Smooth muscle cell (in vitro differentiated cells): ENCODE results near the gene CFAP74. TPM values are rescaled to one million over a fixed set of nuclear protein-coding genes. Genes with fewer than 3 reads are reported as not detected.

ENCODE experiments used
- DNase-seq: peaks from one replicate; lab custom pipeline; 2025; ENCODE audit not compliant: unreplicated experiment; lab: John Stamatoyannopoulos, UW
- H2AFZ ChIP-seq: fragments of 200-600 bp; sonication (generic); 2 replicates; pipeline ENCODE4 v1.6.0; 2016; ENCODE audit warnings: antibody characterized with exemption, low read depth, mild to moderate bottlenecking
- H3F3A ChIP-seq: fragments of 200-600 bp; sonication (generic); 2 replicates; pipeline ENCODE4 v1.6.0; 2017; ENCODE audit warnings: antibody characterized with exemption, low read depth
- H3K27ac ChIP-seq: fragments of 200-600 bp; sonication (generic); 2 replicates; pipeline ENCODE4 v1.5.1; 2016; ENCODE audit warnings: low read depth, mild to moderate bottlenecking
- H3K27me3 ChIP-seq: fragments of 200-600 bp; sonication (generic); 2 replicates; pipeline ENCODE4 v1.6.1; 2016; ENCODE audit warnings: low read depth, mild to moderate bottlenecking
- H3K36me3 ChIP-seq: fragments of 200-600 bp; sonication (generic); 2 replicates; pipeline ENCODE4 v1.5.1; 2016; ENCODE audit warnings: low read depth
- H3K4me1 ChIP-seq: fragments of 200-600 bp; sonication (generic); 2 replicates; pipeline ENCODE4 v1.5.1; 2016; ENCODE audit warnings: low read depth
- H3K4me2 ChIP-seq: fragments of 200-600 bp; sonication (generic); 2 replicates; pipeline ENCODE4 v1.6.0; 2016; ENCODE audit warnings: mild to moderate bottlenecking
- H3K4me3 ChIP-seq: fragments of 200-600 bp; sonication (generic); 2 replicates; pipeline ENCODE4 v1.5.1; 2016; ENCODE audit warnings: mild to moderate bottlenecking
- H3K79me2 ChIP-seq: fragments of 200-600 bp; sonication (generic); 2 replicates; pipeline ENCODE4 v1.6.0; 2016; ENCODE audit warnings: low read depth, mild to moderate bottlenecking
- H3K9ac ChIP-seq: fragments of 200-600 bp; sonication (generic); 2 replicates; pipeline ENCODE4 v1.6.0; 2016; ENCODE audit warnings: low read depth
- H3K9me3 ChIP-seq: fragments of 200-600 bp; sonication (generic); replicated peaks from 2 replicates; pipeline ENCODE4 v1.5.1; 2016; ENCODE audit warnings: low read depth
- H4K20me1 ChIP-seq: fragments of 200-600 bp; sonication (generic); 2 replicates; pipeline ENCODE4 v1.6.0; 2016; ENCODE audit warnings: low read depth
- WGBS: methylation state at CpG from one replicate; pipeline ENCODE4 v1.1.7; 2016; ENCODE audit warnings: low lambda C conversion rate; 5-methylcytosine and 5-hydroxymethylcytosine counted together
- polyA plus RNA-seq: library from polyadenylated mRNA; unstranded; fragments of >200 nt; fragmentation: Nextera tagmentation; extraction: Ambion mirVana; gene quantifications from 2 replicates; pipeline ENCODE4 v1.2.1, GENCODE V29; 2016
- total RNA-seq: library from RNA; depleted of rRNA; stranded (reverse); fragments of >200 nt; gene quantifications from 2 replicates; pipeline ENCODE4 v1.2.3, GENCODE V29; 2014
- TF ChIP-seq, protein P1 (sequence below): fragments of 200-600 bp; sonication (generic); IDR thresholded peaks from 2 replicates; pipeline ENCODE4 v1.5.1; 2017; ENCODE audit warnings: borderline replicate concordance, mild to moderate bottlenecking, antibody characterized with exemption; ENCODE audit not compliant: insufficient read depth, poor library complexity, severe bottlenecking

CFAP74 gene
- total and polyA plus RNA-seq, 2 experiments from 2014 or later: not detected

DNA sequence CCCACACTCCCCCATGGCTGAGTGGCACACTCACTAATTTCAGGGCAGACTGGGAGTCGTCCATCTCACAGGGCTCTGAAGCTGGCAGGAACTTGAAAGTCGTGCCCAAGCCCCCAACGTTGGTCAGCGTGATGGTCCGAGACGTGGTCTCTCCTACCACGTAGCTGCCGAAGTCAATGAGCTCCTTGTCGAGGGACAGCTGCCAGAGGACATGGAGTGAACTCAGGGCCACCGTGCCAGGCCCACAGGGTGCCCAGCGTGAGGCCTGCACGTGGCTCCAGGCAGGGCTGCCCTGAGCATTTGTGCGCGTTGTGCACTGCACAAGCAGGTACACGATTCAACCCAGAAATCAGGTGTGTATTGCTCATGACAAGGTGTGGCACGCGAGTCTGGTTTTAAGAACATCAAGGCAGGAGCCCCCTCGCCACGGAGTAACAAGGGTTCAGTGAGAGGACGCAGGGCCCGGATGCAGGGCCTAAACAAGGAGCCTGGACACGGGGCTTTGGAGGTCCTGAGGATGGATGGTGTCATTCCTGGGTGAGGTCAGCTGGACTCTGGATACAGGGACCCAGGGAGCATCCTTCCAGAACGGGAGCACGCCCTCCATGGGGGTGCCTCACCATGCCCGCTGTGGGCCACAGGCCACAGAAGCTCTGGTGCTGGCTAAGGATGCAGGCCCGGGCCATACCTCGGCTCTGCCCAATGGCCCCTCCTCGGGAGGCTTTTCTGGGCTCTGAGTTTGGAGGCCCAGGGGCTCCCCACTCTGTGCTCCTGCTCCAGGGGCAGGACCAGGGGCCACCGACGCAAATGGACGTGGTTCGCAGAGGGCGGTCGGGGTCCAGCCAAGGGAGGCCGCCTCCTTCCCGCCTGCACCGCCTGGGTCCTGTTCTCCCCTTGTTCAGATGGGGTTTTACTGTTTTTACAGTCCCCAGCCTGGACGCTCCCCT is 46.7 kb downstream of the CFAP74 start:
- TF ChIP-seq, protein P1, sequence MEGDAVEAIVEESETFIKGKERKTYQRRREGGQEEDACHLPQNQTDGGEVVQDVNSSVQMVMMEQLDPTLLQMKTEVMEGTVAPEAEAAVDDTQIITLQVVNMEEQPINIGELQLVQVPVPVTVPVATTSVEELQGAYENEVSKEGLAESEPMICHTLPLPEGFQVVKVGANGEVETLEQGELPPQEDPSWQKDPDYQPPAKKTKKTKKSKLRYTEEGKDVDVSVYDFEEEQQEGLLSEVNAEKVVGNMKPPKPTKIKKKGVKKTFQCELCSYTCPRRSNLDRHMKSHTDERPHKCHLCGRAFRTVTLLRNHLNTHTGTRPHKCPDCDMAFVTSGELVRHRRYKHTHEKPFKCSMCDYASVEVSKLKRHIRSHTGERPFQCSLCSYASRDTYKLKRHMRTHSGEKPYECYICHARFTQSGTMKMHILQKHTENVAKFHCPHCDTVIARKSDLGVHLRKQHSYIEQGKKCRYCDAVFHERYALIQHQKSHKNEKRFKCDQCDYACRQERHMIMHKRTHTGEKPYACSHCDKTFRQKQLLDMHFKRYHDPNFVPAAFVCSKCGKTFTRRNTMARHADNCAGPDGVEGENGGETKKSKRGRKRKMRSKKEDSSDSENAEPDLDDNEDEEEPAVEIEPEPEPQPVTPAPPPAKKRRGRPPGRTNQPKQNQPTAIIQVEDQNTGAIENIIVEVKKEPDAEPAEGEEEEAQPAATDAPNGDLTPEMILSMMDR: no peak

DNA sequence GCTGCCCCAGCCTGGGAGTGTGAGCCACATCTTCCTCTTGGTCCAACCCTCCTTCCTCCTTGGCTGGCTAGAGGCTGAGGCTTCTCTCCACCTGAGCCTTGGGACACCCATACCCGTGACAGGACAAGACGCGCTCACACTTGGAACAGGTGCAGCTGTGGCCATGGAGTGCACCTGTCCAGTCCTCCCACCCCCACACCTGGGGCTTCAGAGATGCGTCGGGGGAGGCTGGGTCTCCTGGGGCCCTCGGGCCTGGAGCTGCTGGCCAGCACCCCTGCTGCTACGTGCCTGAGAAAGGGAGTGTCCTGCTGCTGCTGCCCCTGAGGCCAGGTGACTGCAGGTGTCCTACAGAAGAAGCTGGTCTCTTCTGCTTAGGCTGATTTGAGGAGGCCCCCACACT is 47.5 kb downstream of the CFAP74 start:
- Histone ChIP-seq H3K36me3 (no peaks in the 10 kb centered on the region), H4K20me1 (no peaks in the 10 kb centered on the region), H3K79me2 (no peaks in the 10 kb centered on the region), H3K9ac (no peak overlapping the region), H3K4me3 (no peak overlapping the region), H3K4me2 (no peak overlapping the region), H3K27ac (no peak overlapping the region), H3K4me1 (no peaks in the 10 kb centered on the region), H3K9me3 (no peaks in the 10 kb centered on the region), H3F3A (no peaks in the 10 kb centered on the region), H3K27me3 (no peaks in the 10 kb centered on the region), H2AFZ (no peak overlapping the region)
- 95% methylated on average over 7 of the region's 7 CpGs for WGBS
- no peak for DNase-seq
- TF ChIP-seq, protein P1: no peak

More for the DNA sequence above, 46.7 kb downstream of the CFAP74 start:
- no peaks in the 10 kb centered on the region for H4K20me1 ChIP-seq
- WGBS: 95% methylated on average over 38 of the region's 38 CpGs
- H3F3A ChIP-seq: no peaks in the 10 kb centered on the region
- H3K9ac ChIP-seq: no peak overlapping the region
- no peaks in the 10 kb centered on the region for H3K36me3 ChIP-seq
- DNase-seq: no peak
- H3K4me3 ChIP-seq: no peak overlapping the region
- no peaks in the 10 kb centered on the region for H3K9me3 ChIP-seq
- H3K4me2 ChIP-seq: no peak overlapping the region
- no peaks in the 10 kb centered on the region for H3K4me1 ChIP-seq
- no peak overlapping the region for H2AFZ ChIP-seq
- H3K27ac ChIP-seq: no peak overlapping the region
- H3K27me3 ChIP-seq: no peaks in the 10 kb centered on the region
- H3K79me2 ChIP-seq: no peaks in the 10 kb centered on the region

DNA sequence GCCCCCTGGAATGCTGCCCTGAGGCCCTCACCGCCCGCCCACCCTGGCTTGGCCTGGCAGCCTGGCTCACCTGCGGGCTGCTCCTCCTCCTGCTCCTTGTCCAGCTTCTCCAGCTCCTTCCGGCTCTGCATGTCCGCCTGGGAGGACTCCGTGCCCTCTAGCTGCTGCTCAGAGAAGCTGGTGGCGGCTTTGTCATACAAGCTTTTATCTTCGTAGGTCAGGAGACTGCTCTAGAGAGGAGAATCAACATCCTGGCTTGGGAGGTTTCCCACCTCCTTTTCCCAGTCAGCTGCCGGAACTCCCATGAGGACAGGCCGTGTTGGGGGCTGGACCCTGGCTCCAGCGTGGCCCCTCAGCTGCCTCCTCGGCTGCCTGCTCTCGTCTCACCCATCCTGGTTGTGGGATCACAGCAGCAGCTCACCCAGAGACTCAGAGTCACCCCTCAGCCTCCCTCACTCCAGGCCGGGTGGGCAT is 47.9 kb downstream of the CFAP74 start:
- DNase-seq: no peak
- Histone ChIP-seq H3K36me3 (no peaks in the 10 kb centered on the region), H3K4me2 (no peak overlapping the region), H2AFZ (no peak overlapping the region), H3K9me3 (no peaks in the 10 kb centered on the region), H3K27me3 (no peaks in the 10 kb centered on the region), H3K9ac (no peak overlapping the region), H3K4me1 (no peaks in the 10 kb centered on the region), H4K20me1 (no peaks in the 10 kb centered on the region), H3K27ac (no peak overlapping the region), H3K4me3 (no peak overlapping the region), H3F3A (no peaks in the 10 kb centered on the region), H3K79me2 (no peaks in the 10 kb centered on the region)
- WGBS: 82% methylated on average over 14 of the region's 14 CpGs
- TF ChIP-seq, protein P1: no peak
